Measurements from ENCODE around the gene CUTA. TPM values are rescaled to one million over a fixed set of nuclear protein-coding genes. Genes with fewer than 3 reads are reported as not detected.

CUTA gene
- polyA plus RNA-seq, 1 experiment: 298 TPM

DNA sequence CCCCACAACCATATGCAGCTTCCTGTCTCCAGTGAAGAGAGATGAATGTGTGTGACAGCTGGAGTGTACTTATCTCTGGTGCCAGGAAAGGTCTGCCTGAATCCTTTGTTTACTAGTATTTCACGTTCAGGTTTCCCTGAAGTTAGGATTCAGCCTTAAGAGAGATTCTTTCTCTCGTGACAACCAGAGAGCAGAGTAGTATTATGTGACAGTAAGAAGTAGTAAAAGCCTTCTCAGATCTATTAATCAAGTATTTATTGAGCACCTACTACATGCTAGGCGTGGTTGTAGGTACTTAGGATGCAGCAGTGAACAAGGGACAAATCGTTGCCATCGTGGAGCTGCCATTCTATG is 25.3 kb downstream of the CUTA start:
- Histone ChIP-seq H3K27me3 (ENCODE audit: control insufficient read depth, insufficient read depth, low read length) (no peaks in the 10 kb centered on the region), H3K4me3 (ENCODE audit: low read depth, low read length) (peak overlapping the region; percentile 92), H3K9me3 (ENCODE audit: control insufficient read depth, insufficient read depth, low read length) (no peaks in the 10 kb centered on the region; the same call in 1 of the 2 replicates), H3K27ac (ENCODE audit: low read depth, low read length) (peak overlapping the region; percentile 87)
- no peak for DNase-seq (ENCODE audit: low read depth, low spot score)
- CTCF ChIA-PET: no interaction called here
- POLR2A ChIA-PET: no interaction called here
- TF ChIP-seq, protein P1, sequence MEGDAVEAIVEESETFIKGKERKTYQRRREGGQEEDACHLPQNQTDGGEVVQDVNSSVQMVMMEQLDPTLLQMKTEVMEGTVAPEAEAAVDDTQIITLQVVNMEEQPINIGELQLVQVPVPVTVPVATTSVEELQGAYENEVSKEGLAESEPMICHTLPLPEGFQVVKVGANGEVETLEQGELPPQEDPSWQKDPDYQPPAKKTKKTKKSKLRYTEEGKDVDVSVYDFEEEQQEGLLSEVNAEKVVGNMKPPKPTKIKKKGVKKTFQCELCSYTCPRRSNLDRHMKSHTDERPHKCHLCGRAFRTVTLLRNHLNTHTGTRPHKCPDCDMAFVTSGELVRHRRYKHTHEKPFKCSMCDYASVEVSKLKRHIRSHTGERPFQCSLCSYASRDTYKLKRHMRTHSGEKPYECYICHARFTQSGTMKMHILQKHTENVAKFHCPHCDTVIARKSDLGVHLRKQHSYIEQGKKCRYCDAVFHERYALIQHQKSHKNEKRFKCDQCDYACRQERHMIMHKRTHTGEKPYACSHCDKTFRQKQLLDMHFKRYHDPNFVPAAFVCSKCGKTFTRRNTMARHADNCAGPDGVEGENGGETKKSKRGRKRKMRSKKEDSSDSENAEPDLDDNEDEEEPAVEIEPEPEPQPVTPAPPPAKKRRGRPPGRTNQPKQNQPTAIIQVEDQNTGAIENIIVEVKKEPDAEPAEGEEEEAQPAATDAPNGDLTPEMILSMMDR (IDR thresholded peaks at IDR 0.05; ENCODE audit: low read depth, low read length): no peak

DNA sequence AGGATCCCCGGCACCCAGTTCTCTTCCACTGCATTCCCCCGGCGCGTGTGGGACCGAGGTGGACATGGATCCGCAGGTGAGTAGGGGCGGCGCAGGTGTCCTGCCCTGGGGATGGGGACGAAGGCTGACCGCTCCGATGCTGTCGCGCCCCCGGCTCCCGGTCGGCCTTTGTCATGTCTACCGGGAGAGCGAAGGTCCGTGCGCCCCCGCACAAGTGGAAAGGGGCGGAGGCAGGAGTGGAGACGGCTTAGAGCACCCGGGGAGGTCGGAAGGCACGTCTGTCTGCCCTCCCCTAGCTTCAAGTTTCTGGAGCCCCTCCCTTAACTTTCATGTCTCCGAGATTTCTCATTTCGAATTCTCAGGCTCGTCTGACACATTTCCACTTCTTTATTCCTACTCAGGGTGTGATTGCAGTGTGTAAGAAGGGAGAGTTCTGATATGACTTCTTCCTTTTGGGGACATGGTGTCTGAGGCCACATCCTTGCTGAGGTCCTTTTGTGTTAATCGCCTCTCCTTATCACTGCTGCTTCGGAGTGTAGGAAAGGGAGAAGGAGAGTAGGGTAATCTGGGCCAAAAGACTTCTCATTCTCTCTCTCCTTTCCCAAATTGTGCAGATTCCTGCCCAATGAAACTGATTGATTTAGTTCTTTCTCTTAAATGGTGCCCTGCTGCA is 25.8 kb downstream of the CUTA start:
- TF ChIP-seq, protein P1 (IDR thresholded peaks at IDR 0.05; ENCODE audit: low read depth, low read length): no peak
- CTCF ChIA-PET: no interaction called here
- H3K9me3 ChIP-seq (ENCODE audit: control insufficient read depth, insufficient read depth, low read length): no peaks in the 10 kb centered on the region; the same call in 1 of the 2 replicates
- H3K27me3 ChIP-seq (ENCODE audit: control insufficient read depth, insufficient read depth, low read length): no peaks in the 10 kb centered on the region
- DNase-seq (ENCODE audit: low read depth, low spot score): no peak
- POLR2A ChIA-PET: no interaction called here
- H3K27ac ChIP-seq (ENCODE audit: low read depth, low read length): peak overlapping the region; percentile 87
- peak overlapping the region; percentile 92 for H3K4me3 ChIP-seq (ENCODE audit: low read depth, low read length)

DNA sequence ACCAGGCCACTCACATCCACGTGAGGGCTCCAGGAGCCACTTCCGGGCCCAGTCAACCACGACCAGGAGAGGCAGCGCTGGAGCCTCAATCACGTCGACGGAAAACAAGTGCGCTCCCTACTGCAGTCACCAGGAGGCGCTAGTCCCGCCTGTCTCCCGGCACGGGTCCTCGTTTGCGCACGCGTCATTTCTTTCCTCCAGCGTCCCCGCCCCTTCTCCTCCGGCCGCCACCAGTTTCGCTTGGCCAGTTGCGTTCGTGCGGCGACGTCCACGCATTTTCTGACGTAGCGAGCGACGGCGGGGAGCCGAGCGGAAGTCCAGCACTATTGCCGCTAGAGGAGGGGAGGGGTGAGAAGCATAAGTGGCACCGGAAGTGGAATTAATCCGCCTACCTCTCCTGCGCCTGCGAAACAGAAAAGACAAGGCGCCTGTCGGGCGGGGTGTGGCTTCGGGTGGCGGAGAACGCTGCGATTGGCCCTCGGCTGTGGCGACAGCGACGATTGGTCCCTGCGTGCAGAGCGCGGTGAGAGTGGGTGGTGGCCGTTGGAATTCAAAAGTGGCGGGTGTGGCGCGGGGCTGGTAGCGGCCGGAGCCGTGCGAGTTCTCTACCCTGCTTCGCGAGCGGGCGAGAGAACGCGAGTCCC is 26.5 kb downstream of the CUTA start, which contains the start of gene KIFC1:
Gene KIFC1 (plus strand): TSS at position 546 of the 644 bp plus-strand sequence. CDS start 163 bp downstream, outside the sequence.
- peak within 1 kb of the TSS; percentile 89 for H3K27ac ChIP-seq (ENCODE audit: low read depth, low read length)
- peak within 1 kb of the TSS; percentile 92 for H3K4me3 ChIP-seq (ENCODE audit: low read depth, low read length)
- H3K27me3 ChIP-seq (ENCODE audit: control insufficient read depth, insufficient read depth, low read length): no peaks in the 10 kb centered on the region
- DNase-seq (ENCODE audit: low read depth, low spot score): peak; percentile 100
- H3K9me3 ChIP-seq (ENCODE audit: control insufficient read depth, insufficient read depth, low read length): no peaks in the 10 kb centered on the region; the same call in 1 of the 2 replicates
- CTCF ChIA-PET: interaction anchor here (0.6 to 2.0 kb wide), 21 partner anchors 11 to 101 kb away, joined by 3 to 23 read pairs (median 6); partner anchors contain the start of genes CUTA, SYNGAP1 and ZBTB22
- TF ChIP-seq, protein P1 (IDR thresholded peaks at IDR 0.05; ENCODE audit: low read depth, low read length): peak; percentile 95
- POLR2A ChIA-PET: no interaction called here

DNA sequence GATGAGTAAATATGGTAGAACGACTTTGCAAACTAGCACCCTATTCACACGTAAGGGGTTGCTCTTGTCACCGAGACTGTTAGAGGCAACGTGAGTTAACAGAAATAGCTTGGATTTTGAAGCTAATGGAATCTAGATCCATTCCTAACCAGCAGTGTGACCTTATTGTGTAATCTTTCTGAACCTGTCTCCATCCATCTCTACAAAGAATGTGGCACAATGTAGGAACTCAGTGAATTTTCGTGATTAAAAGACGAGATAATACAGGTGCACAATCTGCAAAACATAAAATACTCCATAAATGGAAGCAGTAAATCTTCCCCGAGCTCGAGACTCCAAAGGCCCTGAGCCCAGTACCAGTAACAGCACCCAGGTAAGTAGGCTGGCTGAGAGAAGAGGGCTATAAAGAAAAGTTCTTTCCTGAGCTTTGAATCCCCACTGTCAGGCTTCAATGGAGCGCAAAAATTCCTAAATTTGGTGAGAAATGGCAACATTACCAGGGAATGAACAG is 27.1 kb downstream of the CUTA start:
- TF ChIP-seq, protein P1 (IDR thresholded peaks at IDR 0.05; ENCODE audit: low read depth, low read length): no peak
- Histone ChIP-seq H3K27ac (ENCODE audit: low read depth, low read length) (peak overlapping the region; percentile 89), H3K27me3 (ENCODE audit: control insufficient read depth, insufficient read depth, low read length) (no peaks in the 10 kb centered on the region), H3K9me3 (ENCODE audit: control insufficient read depth, insufficient read depth, low read length) (no peaks in the 10 kb centered on the region; the same call in 1 of the 2 replicates), H3K4me3 (ENCODE audit: low read depth, low read length) (peak overlapping the region; percentile 36; the same call in 1 of the 2 replicates)
- ChIA-PET POLR2A (no interaction called here), CTCF (interaction anchor here (0.6 to 2.0 kb wide), 25 partner anchors 10 to 192 kb away, joined by 3 to 23 read pairs (median 5); partner anchors contain the start of genes CUTA, SYNGAP1, ZBTB22 and ZBTB9)
- DNase-seq (ENCODE audit: low read depth, low spot score): no peak

Measured in AG04450 (cell line).